ENCODE results near the gene LONP2.
"Not testable (repeated sequence)": the region's sequence is repeated elsewhere in the genome, so short reads cannot be mapped to it uniquely, and the experiment has no call there.

Gene LONP2

DNA sequence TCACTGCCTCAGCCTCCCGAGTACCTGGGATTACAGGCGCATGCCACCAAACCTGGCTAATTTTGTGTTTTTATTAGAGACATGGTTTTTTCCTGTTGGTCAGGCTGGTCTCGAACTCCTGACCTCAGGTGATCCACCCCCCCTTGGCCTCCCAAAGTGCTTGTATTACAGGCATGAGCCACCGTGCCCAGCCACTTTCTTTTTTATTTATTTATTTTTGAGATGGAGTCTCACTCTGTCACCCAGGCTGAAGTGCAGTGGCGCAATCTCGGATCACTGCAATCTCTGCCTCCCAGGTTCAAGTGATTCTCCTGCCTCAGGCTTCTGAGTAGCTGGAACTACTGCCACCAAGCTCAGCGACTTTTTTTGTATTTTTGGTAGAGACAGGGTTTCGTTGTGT is 158.4 kb downstream of the LONP2 start:
- DNase-seq (ENCODE audit: low read depth) = not testable (repeated sequence)

DNA sequence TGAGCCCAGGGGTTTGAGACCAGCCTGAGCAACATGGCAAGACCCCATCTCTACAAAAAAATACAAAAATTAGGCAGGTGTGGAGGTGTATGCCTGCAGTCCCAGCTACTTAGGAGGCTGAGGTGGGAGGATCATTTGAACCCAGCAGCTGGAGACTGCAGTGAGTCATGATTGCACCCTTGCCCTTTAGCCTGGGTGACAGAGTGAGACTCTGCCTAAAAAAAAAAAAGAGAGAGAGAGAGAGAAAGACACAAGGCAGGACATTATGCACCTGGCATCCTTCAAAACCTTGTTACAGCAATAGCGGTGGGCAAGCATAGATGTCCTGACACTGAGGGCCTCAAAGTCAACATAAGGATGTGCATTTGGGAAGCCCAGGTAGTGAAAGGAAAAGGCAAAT is 161.1 kb downstream of the LONP2 start:
- no peak for DNase-seq (ENCODE audit: low read depth)

DNA sequence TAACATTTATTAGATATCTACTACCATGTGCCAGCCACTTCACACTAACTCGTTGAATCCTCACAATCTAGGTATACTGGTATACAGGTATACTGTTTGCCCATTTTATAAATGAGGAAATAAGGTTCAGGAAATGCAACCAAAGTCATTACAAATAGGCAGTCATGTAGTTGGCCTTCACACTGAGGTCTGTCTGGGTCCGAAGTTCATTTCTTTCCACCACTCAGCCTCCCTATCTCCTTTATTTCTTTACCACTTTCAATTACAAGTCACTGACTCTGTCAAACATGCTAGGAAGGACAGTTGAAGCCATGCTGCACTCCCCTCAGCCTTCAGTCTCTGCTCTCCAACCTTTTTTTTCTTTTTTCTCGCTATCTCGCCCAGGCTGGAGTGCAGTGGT is 161.8 kb downstream of the LONP2 start:
- no peak for DNase-seq (ENCODE audit: low read depth)

Data from activated T-cell treated with anti-CD3 and anti-CD28 coated beads for 48 hours (primary cell).